ENCODE data around the gene ERCC4.

DNA sequence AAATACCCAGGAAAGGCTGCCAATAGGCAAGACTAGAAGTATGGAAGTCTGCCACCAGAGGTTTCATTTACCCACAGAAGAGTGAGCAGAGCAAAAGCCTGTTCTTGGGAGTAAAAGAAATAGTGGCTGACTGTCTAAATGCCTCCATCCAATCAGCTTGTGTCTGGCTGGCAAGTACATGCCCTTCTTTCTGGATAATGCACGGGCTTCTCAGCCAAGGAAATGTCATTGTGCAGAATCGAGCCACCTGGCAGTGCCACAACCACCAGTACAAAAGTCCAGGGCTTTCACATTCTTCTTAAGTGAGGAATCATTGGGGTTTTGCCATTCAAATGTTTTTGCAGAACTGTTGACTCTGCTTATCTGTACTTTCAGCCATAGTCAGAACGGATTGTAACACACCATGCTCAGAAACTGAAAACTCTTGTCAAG lies 10.1 kb upstream of the ERCC4 start:
- TF ChIP-seq, protein P1, sequence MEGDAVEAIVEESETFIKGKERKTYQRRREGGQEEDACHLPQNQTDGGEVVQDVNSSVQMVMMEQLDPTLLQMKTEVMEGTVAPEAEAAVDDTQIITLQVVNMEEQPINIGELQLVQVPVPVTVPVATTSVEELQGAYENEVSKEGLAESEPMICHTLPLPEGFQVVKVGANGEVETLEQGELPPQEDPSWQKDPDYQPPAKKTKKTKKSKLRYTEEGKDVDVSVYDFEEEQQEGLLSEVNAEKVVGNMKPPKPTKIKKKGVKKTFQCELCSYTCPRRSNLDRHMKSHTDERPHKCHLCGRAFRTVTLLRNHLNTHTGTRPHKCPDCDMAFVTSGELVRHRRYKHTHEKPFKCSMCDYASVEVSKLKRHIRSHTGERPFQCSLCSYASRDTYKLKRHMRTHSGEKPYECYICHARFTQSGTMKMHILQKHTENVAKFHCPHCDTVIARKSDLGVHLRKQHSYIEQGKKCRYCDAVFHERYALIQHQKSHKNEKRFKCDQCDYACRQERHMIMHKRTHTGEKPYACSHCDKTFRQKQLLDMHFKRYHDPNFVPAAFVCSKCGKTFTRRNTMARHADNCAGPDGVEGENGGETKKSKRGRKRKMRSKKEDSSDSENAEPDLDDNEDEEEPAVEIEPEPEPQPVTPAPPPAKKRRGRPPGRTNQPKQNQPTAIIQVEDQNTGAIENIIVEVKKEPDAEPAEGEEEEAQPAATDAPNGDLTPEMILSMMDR (conservative IDR thresholded peaks at IDR 0.05; ENCODE audit: low read depth in 2 of 2), result no peak
- TF ChIP-seq, protein P2, sequence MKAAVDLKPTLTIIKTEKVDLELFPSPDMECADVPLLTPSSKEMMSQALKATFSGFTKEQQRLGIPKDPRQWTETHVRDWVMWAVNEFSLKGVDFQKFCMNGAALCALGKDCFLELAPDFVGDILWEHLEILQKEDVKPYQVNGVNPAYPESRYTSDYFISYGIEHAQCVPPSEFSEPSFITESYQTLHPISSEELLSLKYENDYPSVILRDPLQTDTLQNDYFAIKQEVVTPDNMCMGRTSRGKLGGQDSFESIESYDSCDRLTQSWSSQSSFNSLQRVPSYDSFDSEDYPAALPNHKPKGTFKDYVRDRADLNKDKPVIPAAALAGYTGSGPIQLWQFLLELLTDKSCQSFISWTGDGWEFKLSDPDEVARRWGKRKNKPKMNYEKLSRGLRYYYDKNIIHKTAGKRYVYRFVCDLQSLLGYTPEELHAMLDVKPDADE (IDR thresholded peaks at IDR 0.05), result no peak
- TF ChIP-seq POLR2AphosphoS5 (IDR thresholded peaks at IDR 0.05; ENCODE audit: low read depth), result no peak

Data from GM23338 (cell line).